GM18873 (cell line): ENCODE results near the gene GNAZ.

Experiments used
- ATAC-seq: cut with Tn5 transposase; IDR thresholded peaks from one replicate; pipeline ENCODE4 v1.9.1; 2021; ENCODE audit warnings: mild to moderate bottlenecking, moderate library complexity, moderate number of reproducible peaks; ENCODE audit not compliant: unreplicated experiment, low FRiP score

Gene GNAZ

DNA sequence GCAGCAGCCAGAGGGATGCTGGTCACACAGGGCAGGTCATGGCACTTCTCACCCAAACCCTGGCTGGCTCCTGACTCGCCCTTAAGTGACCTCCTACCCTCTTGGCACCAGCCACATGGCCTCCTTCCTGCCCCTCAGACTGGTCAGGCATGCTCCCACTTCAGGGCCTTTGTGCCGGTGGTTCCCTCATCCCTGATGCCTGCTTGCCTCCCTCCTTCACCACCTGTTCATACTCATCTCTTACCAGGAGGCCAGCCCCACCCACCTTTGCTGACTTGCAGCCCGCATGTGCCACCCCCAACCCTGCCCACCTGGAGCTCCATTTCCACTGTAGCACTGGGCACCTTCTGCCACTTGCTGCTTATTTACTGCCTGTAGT, 20.1 kb downstream of the GNAZ start:
- no peak for ATAC-seq

DNA sequence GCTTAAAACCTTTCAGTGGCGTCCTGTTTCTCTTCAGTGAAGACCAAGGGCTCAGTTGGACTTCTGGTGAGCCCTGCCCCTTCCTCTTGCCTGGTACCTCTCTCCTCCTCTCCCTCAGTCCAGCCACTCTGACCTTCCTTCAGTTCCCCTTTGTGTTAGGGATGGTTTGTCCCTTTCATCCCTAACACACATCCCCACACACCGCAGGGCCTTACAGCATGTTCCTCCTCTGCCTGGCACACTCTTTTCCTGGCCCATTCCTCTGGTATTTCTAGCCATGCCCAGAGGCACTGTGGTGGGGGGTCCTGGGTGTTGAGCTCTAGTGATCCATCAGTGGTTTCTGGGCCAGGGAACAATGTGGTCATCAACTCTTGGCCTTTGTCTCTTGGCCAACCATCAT, 21.4 kb downstream of the GNAZ start:
- ATAC-seq: no peak

DNA sequence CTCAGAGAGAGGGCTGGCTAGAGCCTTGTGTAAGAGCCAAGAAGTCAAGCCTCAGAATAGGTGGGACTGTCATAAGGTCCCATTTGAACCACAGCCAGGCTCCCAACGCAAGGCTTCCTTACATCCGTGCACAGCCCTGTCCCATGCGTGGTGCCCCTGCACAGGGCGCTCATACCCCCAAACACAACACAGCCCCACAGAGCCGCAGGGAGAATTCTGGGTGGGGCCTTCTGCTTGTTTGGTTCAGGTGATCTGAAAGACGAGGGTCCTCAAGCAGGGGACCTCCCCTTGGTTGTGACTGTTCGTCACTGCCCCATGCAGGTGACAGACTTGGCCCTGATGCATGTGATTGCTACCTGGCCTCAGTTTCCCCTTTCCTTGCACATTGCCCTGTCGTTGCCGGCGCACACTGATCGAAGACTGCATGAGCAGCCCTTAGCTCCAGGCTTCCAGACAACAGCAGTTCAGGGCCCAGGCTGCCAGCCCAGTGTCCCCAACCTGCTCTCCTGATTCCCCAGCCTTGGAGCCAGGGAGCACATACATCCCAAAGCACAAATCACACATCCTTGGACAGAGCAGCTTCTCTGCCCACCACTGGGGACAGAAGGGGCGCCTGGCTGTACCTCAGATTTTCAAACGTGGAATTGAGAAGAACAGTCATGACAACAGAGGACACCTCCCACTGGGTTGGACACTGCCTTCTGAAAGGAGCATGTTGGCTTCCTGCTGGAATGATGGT, 22.1 kb downstream of the GNAZ start:
- ATAC-seq: no peak

DNA sequence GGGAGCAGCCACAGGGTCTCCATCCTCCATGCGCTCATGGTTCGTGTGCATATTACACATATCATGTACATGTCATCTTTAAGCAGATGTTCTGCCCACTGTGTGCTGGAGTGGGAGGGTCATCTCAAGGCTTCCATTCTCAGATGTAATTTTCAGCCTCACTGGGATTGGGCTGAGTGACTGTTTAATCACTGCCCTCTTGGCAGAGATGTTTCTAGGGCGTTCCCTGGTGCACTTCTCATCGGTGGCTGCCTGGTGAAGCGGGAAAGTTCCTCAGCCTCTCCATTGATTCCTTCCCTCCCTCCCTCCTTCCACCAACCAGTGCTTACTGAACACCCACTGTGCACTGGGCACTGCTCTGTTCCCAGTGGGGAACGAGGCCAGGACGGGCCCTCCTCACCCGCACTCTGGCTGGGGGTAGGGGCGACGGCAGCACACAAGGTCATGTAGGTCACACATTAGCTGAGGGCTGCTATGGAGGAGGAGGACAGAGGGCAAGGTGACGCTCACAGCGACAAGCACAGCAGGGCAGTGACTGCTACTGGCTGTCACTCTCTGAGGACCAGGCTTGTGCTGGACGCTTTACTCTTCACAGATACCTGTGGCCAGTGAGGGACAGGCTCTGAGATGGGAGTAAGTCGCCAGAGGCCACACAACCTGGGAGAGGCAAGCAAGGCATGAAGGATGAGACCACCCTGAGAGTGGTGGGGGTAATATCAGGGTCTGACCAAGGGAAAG, 22.9 kb downstream of the GNAZ start:
- no peak for ATAC-seq

DNA sequence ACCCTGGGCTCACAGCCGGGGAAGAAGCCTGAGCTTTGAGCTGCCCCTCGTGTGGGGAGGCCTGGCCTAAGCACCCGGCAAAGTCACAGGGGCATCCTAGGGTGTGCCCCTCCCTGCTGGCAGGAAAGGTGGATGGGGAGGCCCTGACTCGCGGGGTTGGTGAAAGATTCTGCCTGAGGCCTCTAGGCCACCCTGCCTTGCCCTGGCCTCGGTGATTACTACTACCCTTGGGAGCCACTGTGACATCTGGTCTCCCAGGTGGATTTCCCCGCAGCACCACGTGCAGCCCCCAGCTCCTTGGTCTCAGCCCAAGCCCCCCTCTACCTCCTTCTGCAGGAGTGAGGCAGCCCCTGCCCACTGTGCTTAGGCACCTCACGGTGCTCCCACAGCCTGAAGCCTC, 23.9 kb downstream of the GNAZ start:
- ATAC-seq: no peak

DNA sequence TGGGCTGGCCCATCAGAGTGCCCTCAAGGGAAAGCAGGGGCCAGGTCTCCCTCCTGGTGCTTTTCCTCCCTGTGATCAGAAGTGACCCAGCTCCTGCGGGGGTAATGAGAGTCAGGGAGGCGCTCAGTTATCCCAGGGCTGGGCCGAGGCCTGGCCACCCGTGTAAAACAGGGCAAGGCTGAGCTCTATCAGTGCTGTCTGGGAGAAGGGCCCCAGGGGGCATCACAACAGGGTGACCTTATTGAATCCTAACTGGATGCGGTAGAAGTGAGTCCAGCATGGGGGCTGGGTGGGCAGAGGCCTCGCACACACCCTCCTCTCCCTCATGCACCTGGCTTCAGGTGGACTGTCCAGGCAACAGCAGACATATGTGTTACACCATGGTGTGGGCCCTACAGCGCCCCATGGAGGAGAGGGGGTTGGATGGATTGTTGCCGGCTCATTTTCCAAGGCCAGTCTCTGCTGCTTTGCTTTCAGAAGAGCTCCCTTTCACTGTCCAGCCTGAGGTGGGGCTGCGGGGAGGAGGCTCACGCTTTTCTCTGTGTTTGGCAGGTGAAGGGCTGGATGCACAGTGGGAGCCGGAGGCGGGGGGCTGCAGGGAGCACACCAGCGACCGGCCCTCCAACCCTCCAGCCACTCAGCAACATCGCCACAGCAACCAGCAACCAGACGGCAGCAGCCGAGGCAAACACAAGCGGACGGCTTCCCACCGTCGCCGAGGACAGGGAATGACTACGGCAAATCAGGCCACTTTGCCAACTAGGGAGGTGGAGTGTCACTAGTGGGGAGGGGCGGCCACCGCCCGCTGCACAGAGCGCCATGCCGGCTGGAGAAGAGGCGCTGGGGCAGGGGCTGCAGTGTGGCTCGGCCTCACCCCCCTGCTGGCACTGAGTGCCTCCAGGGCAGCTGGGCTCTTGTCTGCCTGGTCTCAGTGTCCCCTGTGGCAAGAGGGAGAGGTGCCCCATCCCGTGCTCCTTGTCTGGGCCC, 24.7 kb downstream of the GNAZ start:
- no peak for ATAC-seq

DNA sequence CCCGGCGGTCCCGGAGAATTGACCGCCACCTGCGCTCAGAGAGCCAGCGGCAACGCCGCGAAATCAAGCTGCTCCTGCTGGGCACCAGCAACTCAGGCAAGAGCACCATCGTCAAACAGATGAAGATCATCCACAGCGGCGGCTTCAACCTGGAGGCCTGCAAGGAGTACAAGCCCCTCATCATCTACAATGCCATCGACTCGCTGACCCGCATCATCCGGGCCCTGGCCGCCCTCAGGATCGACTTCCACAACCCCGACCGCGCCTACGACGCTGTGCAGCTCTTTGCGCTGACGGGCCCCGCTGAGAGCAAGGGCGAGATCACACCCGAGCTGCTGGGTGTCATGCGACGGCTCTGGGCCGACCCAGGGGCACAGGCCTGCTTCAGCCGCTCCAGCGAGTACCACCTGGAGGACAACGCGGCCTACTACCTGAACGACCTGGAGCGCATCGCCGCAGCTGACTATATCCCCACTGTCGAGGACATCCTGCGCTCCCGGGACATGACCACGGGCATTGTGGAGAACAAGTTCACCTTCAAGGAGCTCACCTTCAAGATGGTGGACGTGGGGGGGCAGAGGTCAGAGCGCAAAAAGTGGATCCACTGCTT, 25.5 kb downstream of the GNAZ start:
- ATAC-seq: no peak

DNA sequence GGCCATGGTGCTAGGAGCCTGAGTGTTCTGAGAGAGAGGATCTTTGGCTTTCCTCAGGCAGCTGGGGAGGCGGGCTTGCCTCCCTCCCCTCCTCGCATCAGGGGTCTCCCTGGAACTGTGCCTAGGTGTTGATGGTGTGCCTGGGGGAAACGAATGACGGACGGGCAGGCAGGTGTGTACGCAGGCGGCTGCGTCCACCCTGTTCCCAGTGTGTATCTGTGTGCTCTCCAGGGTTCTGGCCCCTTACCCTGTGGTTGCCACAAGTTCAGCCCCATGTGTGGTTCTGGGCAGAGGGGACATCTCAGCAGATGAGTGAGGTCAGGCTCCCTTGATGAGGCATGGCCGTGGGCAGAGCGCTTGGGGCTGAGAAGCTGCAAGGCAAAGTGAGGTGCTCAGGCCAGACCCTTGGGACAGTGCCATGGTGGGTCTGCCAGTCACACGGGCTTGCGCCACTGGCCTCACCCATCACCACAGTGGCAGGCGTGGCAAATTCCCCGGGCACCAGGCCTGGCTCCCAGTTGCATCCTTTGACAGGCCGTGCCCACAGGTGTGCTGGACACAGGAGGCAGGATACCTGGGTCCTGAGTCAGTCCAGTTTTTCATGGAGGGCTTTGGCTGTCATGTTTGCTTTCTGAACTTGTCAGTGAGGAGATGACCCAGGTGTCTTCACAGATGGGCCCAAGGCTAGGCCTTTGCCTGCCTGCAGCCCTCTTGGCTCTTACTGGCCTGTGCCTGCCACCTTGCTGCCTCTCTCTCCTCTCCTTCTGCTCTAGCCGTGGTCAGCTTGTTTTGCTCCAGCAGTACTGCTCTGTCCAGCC, 27.3 kb downstream of the GNAZ start:
- no peak for ATAC-seq

DNA sequence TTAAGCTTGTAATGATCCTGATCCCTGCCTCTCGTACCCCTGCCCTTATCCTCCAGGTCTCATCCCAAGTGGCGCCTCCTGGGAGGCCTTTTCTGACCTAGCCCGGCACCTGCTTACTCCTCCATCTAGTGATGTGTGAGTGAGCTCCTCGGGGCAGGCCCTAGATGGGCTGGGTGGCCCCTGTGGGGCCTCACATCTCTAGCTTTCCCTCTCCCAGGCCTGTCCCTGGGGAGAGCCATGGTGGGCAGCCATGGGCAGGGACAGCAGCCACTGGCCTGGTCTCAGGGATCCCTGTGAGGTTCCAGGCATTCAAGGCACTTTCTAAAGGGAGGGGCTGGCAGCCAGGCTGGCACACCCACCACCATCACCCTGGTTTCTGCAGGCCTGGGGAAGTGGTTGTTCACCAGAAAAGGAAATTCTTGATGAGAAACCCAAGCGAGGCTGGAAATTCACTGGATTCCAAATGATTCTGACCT, 27.9 kb downstream of the GNAZ start:
- ATAC-seq: no peak

DNA sequence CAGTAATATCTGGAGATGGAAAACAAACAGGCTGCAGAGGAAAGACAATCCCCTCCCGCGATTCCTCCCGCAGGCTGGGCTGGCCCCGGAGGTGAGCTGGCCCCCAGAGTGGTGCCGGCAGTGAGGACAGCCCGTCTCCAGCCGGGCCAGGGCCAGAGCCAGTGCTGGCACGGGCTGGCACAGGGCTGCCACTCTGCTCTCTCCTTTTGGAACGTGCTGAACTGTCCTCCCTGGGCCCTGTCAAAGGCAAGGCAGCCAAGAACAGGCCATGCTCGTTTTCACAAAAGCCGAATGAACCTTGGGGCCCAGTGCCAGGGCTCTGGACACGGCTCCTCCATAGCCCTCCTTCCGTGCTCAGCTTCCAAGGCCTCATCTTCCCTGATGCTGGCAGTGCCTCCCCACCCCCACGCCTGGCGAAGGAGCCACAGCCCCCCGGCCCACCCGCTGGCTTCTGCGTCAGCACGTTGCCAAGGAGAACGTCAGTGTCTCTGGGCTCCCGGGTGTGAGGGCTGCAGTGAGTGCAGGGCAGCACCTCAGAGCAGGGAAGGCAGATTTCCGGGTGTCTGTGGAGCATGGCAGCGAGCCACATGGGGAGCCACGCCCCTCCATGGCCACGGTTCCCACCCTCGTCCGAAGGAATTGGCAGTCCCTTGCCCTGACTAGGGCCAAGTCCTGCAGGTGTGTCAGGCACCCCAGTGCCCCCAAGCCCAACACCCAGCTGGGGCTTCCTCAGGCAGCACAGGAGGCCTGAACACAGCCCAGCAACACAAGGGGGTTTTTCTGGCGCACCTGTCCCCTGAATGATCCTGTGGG, 28.6 kb downstream of the GNAZ start:
- ATAC-seq: no peak

DNA sequence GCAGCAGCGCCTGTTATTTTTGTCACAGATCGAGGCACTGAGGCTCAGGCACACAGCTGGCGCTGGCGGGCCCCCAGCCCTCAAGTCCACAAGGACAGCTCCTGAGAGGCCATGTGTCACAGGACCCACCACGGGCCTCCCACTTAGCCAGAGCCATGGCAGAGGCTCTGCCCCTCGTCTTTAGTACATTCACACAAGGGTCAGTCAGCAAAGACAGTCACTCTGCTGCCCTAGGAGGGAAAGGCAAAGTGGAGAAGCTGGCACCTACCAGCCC, 29.1 kb downstream of the GNAZ start:
- no peak for ATAC-seq

DNA sequence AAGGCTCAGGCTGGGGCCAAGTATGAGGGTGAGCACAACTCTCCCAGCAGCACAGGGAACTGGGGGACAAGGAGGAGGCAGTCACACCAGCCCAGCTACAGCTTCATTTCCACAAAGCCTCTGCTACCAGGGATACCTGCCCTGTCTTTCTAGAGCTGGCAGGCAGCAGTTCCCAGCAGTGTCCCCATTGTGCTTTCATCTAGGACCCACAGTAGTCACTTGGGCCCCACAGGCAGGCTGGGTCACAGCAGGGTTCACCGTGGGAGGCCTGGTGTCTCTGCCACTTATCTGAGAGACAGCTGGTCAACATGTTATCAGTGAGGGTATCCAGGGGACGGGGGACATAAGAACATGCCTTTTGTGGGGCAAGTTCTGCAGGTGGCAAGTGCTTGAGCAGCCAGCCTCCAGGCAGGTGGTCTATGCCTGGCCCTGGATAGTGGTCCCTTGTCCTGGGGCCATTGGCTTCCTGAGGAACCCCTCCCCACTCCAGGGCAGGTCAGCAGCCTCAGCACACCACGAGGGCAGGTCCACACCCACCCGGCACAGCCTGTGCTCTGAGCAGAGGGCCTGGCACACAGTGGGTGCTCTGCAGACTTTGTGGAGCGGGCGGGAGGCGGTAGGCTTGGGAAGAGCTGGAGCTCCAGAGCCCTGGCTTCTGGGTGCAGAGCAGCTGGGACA, 29.9 kb downstream of the GNAZ start:
- ATAC-seq: no peak

DNA sequence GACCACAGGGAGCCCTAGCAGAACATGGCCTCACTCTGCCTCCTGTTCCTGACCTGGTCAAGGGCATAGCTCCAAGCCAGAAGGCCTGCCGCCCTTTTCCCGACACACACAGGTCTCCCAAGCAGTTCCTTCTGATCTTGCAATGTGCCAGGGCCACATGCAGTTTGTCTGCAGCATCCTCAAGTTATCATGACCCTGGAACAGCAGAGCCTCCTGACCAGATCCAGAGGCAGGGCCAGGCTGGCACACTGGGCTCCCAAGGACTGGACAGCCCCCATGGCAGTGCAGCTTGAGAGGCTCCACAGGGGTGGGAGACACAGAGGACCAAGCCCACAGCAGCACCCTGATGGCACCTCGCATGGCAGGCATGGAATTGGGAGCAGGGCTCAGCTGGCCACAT, 31.2 kb downstream of the GNAZ start:
- no peak for ATAC-seq

DNA sequence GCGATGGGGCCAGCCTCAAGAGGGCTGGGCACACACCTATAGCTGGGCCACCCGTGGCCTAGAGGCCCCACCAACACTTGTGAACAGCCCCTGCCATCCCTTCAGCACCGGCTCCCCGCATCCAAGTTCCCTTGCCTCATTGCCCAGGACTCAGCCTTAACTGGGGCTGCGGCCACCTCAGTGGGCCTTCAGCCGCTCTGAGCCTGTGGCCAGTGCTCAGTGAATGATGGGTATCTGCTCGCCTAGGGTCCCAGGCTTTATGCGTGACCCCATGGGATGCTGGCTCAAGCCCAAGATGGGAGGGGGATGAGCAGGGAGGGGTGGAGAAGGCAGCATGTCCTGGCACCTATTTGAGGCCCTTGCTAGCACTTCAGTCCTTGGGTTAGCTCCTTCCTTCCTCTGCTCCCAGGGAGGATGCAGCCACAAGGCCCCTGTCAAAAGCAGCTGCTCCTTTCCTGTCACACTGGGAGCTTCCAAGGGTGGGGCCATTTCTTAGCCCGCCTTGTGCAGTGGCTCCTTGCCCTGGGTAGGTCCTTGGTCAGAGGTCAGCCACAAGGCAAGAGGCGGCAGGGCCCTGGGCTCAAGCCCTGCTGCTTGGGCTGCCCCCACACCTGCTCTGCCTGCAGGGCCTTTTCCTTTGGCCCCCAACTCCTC, 31.8 kb downstream of the GNAZ start:
- ATAC-seq: no peak

DNA sequence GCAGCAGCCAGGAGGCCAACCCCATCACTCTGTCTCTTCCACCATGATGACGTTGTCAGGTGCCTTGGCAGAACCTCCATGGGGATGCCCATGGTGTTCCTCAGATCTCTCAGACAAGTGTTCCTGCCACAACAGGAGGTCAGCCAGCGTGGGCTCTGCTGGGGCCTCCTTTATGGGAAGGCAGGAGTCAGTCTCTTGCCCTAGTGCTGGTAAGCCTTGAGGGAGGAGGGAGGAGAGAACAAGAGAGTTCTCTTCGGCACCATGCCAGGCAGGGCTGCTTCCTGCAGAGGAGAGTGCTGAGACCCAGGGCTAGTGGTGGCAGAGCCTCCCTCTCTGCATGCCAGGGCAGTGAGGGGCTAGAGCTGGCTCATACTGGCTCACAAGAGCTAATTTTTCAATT, 32.5 kb downstream of the GNAZ start:
- no peak for ATAC-seq

DNA sequence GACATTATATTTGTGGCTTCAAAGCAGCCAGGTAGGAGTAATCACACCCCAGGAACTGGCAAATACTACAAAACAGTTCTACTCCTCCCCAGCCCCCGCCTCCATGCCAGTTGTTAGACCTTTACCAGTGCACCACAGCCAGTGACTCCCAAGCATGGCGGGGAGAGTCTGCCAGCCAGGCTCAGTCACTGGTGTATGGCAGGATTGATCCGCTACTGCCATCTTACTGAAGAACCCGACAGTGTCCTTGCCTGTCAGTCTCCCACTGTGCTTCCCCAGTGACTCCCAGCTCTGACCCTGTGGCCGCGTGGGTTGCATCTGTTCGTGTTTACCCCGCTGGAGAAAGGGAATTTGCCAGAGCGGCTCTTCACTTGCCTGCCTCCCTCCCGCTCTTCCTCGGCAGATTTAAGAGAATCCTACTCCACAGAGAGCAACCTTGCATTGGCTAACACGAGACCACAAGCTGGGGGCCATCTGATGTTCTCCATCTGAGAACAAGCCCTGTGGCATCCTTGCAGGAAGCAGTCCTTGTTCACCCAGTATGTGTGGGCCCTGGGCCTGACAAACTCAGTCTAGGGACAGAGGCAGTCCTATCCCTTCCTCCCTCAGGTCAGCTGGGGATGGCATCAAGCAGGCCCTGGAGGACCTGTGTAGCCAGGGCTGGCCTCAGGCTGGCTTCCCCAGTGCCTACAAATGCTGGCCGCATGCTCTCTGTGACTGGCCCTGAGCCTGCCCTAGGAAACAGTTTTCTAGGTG, 33.1 kb downstream of the GNAZ start:
- no peak for ATAC-seq

DNA sequence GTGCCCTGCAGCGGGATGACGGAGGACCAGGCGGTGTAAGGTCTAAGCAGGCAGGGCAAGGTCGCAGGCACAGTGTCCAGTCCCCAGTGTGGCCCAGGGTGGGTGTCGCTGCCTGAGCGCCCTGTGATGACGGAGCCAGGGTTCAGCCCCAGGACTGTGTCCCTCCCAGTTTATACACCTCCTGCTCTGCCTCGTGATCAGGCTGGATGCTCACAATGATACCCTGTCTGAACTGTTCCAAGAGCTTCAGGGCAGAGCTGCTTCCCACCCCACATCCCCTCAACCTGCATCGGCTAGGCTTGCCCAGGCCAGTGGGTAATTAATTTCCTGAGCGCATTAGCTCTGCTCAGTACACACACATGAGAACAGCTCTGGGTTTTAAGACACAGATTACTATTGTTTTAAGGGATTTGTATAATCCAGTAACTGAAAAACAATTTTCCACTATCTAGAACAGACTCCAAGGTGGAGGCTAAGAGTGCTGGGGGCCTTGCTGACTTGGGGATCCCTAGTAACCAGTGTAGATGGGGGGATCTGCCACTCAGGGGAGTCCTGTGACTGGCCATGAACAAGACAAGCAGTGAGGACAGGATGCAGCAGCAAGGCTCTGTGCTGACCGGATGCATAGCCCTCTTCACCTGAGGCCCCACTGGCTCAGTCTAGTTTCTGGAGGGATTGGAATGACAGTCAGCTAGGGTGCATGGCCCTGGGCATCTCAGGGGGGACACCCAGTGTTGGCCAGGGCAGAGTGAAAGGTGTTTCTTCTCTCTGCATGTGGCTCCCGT, 34.1 kb downstream of the GNAZ start:
- ATAC-seq: no peak
